Activated naive CD4-positive, alpha-beta T cell treated with anti-CD3 and anti-CD28 coated beads, Interleukin-2, amount 50 U/mL, for 24 hours (primary cell): ENCODE results near the gene GALNT15.

Experiments used
- H3K27ac Mint-ChIP-seq: one replicate; pipeline ENCODE4 v1.8.0; 2021; ENCODE audit warnings: mild to moderate bottlenecking, mixed read lengths
- H3K27me3 Mint-ChIP-seq: one replicate; pipeline ENCODE4 v1.8.0; 2021; ENCODE audit warnings: mixed read lengths
- H3K36me3 Mint-ChIP-seq: one replicate; pipeline ENCODE4 v1.8.0; 2021; ENCODE audit warnings: mixed read lengths
- H3K4me1 Mint-ChIP-seq: one replicate; pipeline ENCODE4 v1.8.0; 2021; ENCODE audit warnings: mixed read lengths
- H3K4me3 Mint-ChIP-seq: one replicate; pipeline ENCODE4 v1.8.0; 2021; ENCODE audit warnings: mild to moderate bottlenecking, mixed read lengths
- H3K9me3 Mint-ChIP-seq: one replicate; pipeline ENCODE4 v1.8.0; 2021; ENCODE audit warnings: mixed read lengths

The GALNT15 gene

GRCh38 chr3:16177962-16178627 lies 3.6 kb downstream of the GALNT15 start:
- no peaks in the 10 kb centered on the region for H3K9me3 Mint-ChIP-seq
- H3K27me3 Mint-ChIP-seq: peaks cover 2% of the 10 kb centered on the region

GRCh38 chr3:16178628-16178988 lies 4.1 kb downstream of the GALNT15 start:
- Mint-ChIP-seq H3K4me3 (no peak overlapping the region), H3K27me3 (peaks cover 2% of the 10 kb centered on the region), H3K4me1 (peaks cover 5% of the 10 kb centered on the region), H3K36me3 (no peaks in the 10 kb centered on the region), H3K27ac (no peak overlapping the region), H3K9me3 (no peaks in the 10 kb centered on the region)

More at GRCh38 chr3:16177962-16178627, 3.6 kb downstream of the GALNT15 start:
- H3K4me3 Mint-ChIP-seq: no peak overlapping the region
- no peak overlapping the region for H3K27ac Mint-ChIP-seq
- H3K4me1 Mint-ChIP-seq: peaks cover 5% of the 10 kb centered on the region
- no peaks in the 10 kb centered on the region for H3K36me3 Mint-ChIP-seq

- Mint-ChIP-seq H3K4me3 (no peak overlapping the region), H3K27me3 (peaks cover 2% of the 10 kb centered on the region), H3K36me3 (no peaks in the 10 kb centered on the region), H3K4me1 (peaks cover 5% of the 10 kb centered on the region), H3K27ac (no peak overlapping the region), H3K9me3 (no peaks in the 10 kb centered on the region)
Measured at GRCh38 chr3:16179261-16179660, 4.8 kb downstream of the GALNT15 start.

- no peak overlapping the region for H3K4me3 Mint-ChIP-seq
- H3K27me3 Mint-ChIP-seq: peaks cover 2% of the 10 kb centered on the region
- H3K36me3 Mint-ChIP-seq: no peaks in the 10 kb centered on the region
- H3K9me3 Mint-ChIP-seq: no peaks in the 10 kb centered on the region
- H3K4me1 Mint-ChIP-seq: peaks cover 5% of the 10 kb centered on the region
- H3K27ac Mint-ChIP-seq: no peak overlapping the region
Measured at GRCh38 chr3:16179771-16180736, 5.6 kb downstream of the GALNT15 start.

- no peak overlapping the region for H3K27ac Mint-ChIP-seq
- H3K9me3 Mint-ChIP-seq: no peaks in the 10 kb centered on the region
- peaks cover 2% of the 10 kb centered on the region for H3K27me3 Mint-ChIP-seq
- H3K4me1 Mint-ChIP-seq: peaks cover 5% of the 10 kb centered on the region
- no peaks in the 10 kb centered on the region for H3K36me3 Mint-ChIP-seq
- no peak overlapping the region for H3K4me3 Mint-ChIP-seq
Measured at GRCh38 chr3:16180737-16181134, 6.3 kb downstream of the GALNT15 start.

- Mint-ChIP-seq H3K27me3 (peaks cover 2% of the 10 kb centered on the region), H3K4me1 (peaks cover 5% of the 10 kb centered on the region), H3K36me3 (no peaks in the 10 kb centered on the region), H3K27ac (no peak overlapping the region), H3K4me3 (no peak overlapping the region), H3K9me3 (no peaks in the 10 kb centered on the region)
Measured at GRCh38 chr3:16181361-16181760, 6.9 kb downstream of the GALNT15 start.

GRCh38 chr3:16182183-16182582 lies 7.7 kb downstream of the GALNT15 start:
- no peak overlapping the region for H3K27ac Mint-ChIP-seq
- H3K4me1 Mint-ChIP-seq: peaks cover 5% of the 10 kb centered on the region
- H3K4me3 Mint-ChIP-seq: no peak overlapping the region
- H3K36me3 Mint-ChIP-seq: no peaks in the 10 kb centered on the region
- H3K27me3 Mint-ChIP-seq: peaks cover 2% of the 10 kb centered on the region
- H3K9me3 Mint-ChIP-seq: no peaks in the 10 kb centered on the region

- no peak overlapping the region for H3K4me3 Mint-ChIP-seq
- no peaks in the 10 kb centered on the region for H3K36me3 Mint-ChIP-seq
- H3K27me3 Mint-ChIP-seq: peaks cover 2% of the 10 kb centered on the region
- H3K9me3 Mint-ChIP-seq: no peaks in the 10 kb centered on the region
- H3K4me1 Mint-ChIP-seq: peaks cover 5% of the 10 kb centered on the region
- H3K27ac Mint-ChIP-seq: no peak overlapping the region
Measured at GRCh38 chr3:16182612-16183011, 8.1 kb downstream of the GALNT15 start.

- Mint-ChIP-seq H3K36me3 (no peaks in the 10 kb centered on the region), H3K4me3 (no peak overlapping the region), H3K27me3 (peaks cover 1% of the 10 kb centered on the region), H3K9me3 (no peaks in the 10 kb centered on the region), H3K4me1 (peaks cover 5% of the 10 kb centered on the region), H3K27ac (no peak overlapping the region)
Measured at GRCh38 chr3:16183082-16183481, 8.6 kb downstream of the GALNT15 start.

GRCh38 chr3:16183601-16184270 lies 9.3 kb downstream of the GALNT15 start:
- H3K27me3 Mint-ChIP-seq: no peaks in the 10 kb centered on the region
- H3K36me3 Mint-ChIP-seq: no peaks in the 10 kb centered on the region
- H3K4me3 Mint-ChIP-seq: no peak overlapping the region
- H3K27ac Mint-ChIP-seq: no peak overlapping the region
- no peaks in the 10 kb centered on the region for H3K9me3 Mint-ChIP-seq
- H3K4me1 Mint-ChIP-seq: peaks cover under 1% of the 10 kb centered on the region

- Mint-ChIP-seq H3K36me3 (no peaks in the 10 kb centered on the region), H3K4me3 (no peak overlapping the region), H3K4me1 (no peaks in the 10 kb centered on the region), H3K27me3 (no peaks in the 10 kb centered on the region), H3K27ac (no peak overlapping the region), H3K9me3 (no peaks in the 10 kb centered on the region)
Measured at GRCh38 chr3:16186086-16186485, 11.6 kb downstream of the GALNT15 start.

- Mint-ChIP-seq H3K9me3 (no peaks in the 10 kb centered on the region), H3K27ac (no peak overlapping the region), H3K36me3 (no peaks in the 10 kb centered on the region), H3K4me3 (no peak overlapping the region), H3K27me3 (no peaks in the 10 kb centered on the region), H3K4me1 (no peaks in the 10 kb centered on the region)
Measured at GRCh38 chr3:16186565-16186964, 12.1 kb downstream of the GALNT15 start.

- H3K27me3 Mint-ChIP-seq: no peaks in the 10 kb centered on the region
- no peak overlapping the region for H3K4me3 Mint-ChIP-seq
- H3K4me1 Mint-ChIP-seq: no peaks in the 10 kb centered on the region
- H3K27ac Mint-ChIP-seq: no peak overlapping the region
- no peaks in the 10 kb centered on the region for H3K36me3 Mint-ChIP-seq
- no peaks in the 10 kb centered on the region for H3K9me3 Mint-ChIP-seq
Measured at GRCh38 chr3:16187213-16187790, 12.8 kb downstream of the GALNT15 start.

GRCh38 chr3:16188071-16188470 lies 13.6 kb downstream of the GALNT15 start:
- Mint-ChIP-seq H3K4me3 (no peak overlapping the region), H3K27ac (no peak overlapping the region), H3K4me1 (no peaks in the 10 kb centered on the region), H3K9me3 (no peaks in the 10 kb centered on the region), H3K27me3 (no peaks in the 10 kb centered on the region), H3K36me3 (no peaks in the 10 kb centered on the region)

- H3K36me3 Mint-ChIP-seq: no peaks in the 10 kb centered on the region
- no peaks in the 10 kb centered on the region for H3K9me3 Mint-ChIP-seq
- H3K4me3 Mint-ChIP-seq: no peak overlapping the region
- H3K4me1 Mint-ChIP-seq: no peaks in the 10 kb centered on the region
- no peaks in the 10 kb centered on the region for H3K27me3 Mint-ChIP-seq
- H3K27ac Mint-ChIP-seq: no peak overlapping the region
Measured at GRCh38 chr3:16189201-16189600, 14.7 kb downstream of the GALNT15 start.
